Left renal pelvis (tissue), 4 donors: ENCODE results near the gene GMEB2. TPM values are rescaled to one million over a fixed set of nuclear protein-coding genes. Genes with fewer than 3 reads are reported as not detected.
"Not testable (repeated sequence)": the region's sequence is repeated elsewhere in the genome, so short reads cannot be mapped to it uniquely, and the experiment has no call there.

Source experiments
- DNase-seq, 4 donors: peaks; one replicate each; pipeline ENCODE4 v3.0.0-alpha.2; 2013; ENCODE audit warnings: low read depth in 4 of 4, low spot score in 3 of 4
- polyA plus RNA-seq, 4 donors: library from polyadenylated mRNA; unstranded; fragments of 120-200 nt; gene quantifications; one replicate each; pipeline ENCODE4 v1.2.1, GENCODE V29; 2013; ENCODE audit not compliant: insufficient read length in 4 of 4

The GMEB2 gene
- polyA plus RNA-seq, 4 donors: 8.9 to 13.8 (median 9.3) TPM

DNA sequence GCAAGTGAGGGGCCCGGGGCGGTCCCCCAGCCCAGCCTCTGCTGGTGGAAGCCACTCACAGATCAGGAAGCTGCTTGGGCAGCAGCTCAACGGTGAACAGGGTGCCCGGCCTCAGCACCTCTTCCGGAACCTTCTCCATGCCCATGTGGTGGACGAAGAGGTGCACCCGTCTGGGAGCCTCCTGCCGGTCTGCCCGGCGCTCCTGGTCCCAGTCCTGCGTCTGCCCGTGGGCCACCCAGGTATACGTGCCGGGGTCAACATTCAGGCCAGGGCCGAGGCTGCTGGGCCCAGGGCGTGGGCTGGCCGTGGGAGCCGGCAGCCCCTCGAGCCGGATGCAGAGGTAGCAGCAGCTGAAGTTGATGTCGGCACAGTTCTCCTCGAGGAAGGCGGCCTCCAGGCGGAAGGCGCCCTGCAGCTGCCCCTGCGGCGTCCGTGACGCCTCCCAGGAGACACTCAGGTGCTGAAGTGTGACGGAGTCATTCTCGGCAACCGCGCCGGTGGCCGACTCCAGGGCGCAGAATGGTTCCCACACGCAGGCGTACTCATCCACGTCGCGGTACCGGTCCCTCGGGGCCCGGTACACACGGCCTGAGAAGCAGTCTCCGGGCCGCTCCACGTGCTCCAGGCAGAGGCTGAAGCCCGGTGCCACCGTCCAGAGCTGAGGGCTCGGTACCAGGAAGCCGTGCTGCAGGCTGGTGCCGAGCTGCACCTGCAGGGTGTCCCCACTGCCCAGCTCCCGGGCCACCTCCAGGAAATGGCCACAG is 64.3 kb downstream of the GMEB2 start:
- DNase-seq: no peak

DNA sequence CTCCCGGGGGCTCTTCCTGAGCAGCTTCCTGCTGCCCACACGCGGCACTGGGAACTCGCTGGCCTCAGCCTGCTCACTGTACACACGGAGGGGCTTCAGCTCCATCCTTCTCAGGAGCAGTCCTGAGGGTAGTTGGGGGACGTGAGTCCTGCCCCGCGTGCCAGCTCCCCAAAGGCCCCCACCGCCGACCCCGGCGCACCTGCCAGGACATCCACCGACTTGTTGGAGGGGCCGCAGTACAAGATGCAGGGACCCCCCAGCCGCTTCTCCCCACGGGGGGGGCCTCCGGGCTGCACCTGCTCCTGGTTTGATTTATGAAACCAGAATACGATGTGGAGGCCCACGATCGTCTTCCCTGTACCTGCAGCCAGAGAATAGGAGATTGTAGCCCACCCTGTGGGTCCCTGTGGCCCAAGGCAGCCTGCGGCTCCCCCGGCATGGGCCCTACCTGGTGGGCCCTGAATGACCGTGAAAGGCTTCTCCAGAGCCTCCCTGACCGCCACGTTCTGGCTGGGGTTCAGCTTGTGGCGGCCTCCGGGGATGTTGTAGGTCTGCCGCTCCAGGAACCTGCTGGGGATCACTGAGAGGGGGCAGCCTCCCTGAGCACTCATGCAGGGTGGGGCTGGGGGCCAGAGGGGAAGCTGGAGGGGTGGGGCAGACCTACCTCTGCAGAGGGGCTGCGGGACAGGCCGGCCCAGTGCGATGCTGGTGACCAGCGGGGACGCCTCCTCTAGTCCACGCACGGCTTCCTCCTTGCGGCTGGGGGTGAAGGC is 65.1 kb downstream of the GMEB2 start:
- DNase-seq: no peak

DNA sequence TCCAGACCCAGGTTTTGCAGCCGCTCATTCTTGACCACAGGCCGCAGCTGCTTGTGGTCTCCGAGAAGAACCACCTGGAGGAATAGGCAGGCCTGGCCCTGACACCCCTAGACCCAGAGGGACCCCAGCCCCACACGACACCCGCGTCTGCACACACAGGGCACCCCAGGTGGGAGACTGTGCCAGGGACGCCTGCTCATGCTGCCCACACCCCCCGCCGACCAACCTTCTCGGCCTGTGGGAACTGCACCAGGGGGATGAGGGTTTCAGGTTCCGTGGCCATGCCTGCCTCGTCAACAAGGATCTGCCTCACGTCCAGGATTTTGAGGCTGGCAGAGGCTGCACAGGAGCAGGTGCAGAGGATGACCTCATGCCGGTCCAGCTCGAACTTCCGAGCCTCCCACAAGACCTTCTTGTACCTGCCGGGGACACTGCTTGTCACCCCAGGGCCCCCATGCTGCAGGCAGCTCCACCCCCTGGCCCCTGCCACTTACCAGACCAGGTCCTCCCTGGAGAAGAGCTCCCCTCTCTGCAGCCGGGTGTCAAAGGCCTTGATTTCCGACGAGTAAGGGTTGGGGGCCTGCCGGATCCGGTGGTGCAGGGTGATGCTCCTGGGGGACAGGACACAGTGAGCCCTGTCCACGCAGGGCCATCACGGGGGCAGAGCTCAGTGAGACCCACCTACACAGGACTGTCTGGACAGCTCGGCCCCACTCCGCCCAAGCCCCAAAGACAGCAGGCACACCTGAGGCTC is 65.9 kb downstream of the GMEB2 start:
- no peak for DNase-seq

DNA sequence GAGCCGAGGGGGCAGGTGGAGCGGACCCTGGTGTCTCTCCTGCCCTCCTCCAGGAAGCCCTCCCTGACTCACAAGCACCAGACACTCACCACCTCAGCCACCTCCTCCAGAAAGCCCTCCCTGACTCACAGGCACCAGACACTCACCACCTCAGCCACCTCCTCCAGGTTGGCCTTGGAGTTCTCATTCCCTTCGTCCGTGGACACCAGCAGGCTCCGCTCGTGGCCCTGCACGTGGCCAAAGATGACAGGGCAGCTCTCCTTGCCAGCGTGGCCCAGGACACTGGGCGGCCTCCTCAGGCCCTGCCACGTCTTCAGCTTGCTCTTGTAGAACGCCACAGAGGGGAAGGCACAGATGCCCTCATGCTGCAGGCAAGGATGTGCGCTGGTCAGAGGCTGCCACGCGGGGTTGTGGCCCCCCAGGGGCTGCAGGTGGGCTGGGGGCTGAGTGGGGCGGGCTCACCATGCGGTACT is 66.5 kb downstream of the GMEB2 start:
- DNase-seq: no peak

DNA sequence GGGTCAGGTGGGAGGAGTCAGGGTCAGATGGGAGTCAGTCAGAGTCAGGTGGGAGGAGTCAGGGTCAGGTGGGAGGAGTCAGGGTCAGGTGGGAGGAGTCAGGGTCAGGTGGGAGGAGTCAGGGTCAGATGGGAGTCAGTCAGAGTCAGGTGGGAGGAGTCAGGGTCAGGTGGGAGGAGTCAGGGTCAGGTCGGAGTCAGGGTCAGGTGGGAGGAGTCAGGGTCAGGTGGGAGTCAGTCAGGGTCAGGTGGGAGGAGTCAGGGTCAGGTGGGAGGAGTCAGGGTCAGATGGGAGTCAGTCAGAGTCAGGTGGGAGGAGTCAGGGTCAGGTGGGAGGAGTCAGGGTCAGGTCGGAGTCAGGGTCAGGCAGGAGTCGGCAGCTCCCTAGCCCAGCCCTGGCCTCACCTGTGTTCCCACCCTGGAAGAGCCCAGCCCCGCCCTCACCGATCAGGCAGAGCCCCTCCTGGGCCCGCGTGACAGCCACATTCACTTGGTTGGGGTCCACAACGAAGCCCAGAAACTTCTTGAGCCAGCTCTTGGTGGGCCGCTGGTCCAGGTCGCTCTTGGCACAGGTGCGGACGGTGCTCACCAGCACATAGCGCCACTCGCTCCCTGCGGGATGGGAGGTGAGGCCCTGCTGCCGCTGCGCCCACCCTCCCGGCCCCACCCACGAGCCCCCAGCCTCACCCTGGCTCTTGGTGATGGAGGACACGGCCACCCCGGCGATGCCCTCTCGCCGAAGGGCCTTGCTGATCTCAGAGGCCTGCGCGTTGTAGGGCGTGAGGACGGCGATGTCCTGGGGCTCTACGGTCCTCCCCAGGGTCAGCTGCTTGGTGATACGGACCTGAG is 67.2 kb downstream of the GMEB2 start:
- not testable (repeated sequence) for DNase-seq

DNA sequence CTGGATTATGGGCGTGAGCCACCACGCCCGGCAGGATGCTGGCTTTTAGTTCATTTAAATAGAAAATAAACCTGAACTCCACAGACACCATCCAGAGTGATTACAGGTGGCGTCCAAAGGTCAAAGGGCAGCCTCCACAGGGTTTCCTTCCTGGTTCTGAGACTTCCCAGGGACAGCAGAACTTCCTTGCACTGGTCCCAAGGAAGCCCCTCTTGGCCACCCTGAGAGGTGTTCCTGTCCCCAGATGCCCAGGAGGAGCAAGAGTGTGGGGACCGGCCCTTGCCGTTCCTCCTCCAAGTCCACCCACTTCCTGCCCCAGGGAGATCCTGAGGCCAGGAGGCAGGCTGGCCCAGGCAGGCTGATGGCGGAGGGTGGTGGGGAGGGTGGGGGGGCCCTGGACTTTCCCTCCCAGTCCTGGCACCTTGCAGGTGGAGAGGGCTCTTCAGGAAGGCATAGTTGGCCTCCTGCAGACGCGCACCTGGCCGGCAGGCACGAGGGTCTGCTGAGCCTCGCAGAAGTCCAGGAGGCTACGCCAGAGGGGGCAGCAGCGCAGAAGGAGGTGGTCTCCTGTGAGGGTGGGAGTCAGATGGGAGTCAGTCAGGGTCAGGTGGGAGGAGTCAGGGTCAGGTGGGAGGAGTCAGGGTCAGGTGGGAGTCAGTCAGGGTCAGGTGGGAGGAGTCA is 68.0 kb downstream of the GMEB2 start:
- DNase-seq: no peak

DNA sequence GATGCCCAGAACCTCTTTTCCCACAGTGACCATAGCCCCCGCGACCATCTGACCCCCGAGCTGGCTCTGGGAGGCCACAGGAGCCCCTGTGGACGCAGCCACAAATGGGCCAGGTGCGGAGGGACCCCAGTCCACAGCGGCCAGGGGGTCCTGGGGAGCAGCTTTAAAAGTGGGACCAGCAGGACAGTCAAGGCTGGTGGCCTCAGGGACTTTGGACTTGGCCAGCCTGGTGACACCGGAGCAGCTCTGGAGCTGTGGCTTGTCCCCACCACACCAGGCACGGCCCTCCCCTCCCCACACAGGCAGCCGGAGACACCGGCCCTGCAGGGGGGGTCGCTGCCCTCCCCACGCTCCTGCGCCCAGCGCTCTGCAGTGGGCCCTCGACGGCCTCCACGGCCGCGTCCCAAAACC is 69.4 kb downstream of the GMEB2 start:
- DNase-seq: no peak

DNA sequence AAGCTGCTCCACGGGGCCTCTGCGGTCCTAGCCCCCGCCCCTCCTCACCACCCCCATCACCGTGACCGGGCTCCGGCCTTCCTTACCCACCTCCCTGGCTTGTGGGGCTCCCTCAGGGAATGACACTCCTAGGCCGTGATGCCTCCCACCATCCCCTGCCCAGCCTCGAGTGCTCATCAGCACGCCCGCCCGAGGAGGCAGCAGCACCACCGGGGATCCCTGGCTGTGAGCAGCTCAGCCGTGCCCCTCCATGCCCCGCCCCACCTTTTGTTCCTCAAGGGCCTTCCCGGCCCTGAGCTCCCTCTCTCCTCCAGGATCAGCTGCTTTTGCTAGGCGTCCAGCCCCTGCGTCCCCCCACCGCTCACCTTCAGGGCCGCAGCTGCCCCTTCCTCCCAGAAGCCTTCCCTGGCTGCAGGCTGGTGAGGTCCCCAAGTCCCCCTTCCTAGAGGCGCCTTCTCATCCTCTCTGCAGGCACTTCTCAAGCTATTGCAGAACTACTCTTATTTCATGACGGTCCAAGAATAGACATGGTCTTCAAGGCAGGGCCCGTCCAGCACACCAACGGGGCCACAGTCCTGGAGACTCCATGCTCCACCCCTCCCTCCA is 69.9 kb downstream of the GMEB2 start:
- DNase-seq: no peak

DNA sequence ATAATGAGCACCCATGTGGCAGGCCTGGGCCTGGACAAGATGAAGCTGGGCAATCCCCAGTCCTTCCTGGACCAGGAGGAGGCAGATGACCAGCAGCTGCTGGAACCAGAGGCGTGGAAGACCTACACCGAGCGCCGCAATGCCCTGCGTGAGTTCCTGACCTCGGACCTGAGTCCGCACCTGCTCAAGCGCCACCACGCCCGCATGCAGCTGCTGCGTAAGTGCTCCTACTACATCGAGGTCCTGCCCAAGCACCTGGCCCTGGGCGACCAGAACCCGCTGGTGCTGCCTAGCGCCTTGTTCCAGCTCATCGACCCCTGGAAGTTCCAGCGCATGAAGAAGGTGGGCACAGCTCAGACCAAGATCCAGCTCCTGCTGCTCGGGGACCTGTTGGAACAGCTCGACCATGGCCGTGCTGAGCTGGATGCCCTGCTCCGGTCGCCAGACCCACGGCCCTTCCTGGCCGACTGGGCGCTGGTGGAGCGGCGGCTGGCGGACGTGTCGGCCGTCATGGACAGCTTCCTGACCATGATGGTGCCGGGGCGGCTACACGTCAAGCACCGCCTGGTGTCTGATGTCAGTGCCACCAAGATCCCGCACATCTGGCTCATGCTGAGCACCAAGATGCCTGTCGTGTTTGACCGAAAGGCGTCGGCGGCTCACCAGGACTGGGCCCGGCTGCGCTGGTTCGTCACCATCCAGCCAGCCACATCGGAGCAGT is 71.1 kb downstream of the GMEB2 start:
- DNase-seq: no peak

DNA sequence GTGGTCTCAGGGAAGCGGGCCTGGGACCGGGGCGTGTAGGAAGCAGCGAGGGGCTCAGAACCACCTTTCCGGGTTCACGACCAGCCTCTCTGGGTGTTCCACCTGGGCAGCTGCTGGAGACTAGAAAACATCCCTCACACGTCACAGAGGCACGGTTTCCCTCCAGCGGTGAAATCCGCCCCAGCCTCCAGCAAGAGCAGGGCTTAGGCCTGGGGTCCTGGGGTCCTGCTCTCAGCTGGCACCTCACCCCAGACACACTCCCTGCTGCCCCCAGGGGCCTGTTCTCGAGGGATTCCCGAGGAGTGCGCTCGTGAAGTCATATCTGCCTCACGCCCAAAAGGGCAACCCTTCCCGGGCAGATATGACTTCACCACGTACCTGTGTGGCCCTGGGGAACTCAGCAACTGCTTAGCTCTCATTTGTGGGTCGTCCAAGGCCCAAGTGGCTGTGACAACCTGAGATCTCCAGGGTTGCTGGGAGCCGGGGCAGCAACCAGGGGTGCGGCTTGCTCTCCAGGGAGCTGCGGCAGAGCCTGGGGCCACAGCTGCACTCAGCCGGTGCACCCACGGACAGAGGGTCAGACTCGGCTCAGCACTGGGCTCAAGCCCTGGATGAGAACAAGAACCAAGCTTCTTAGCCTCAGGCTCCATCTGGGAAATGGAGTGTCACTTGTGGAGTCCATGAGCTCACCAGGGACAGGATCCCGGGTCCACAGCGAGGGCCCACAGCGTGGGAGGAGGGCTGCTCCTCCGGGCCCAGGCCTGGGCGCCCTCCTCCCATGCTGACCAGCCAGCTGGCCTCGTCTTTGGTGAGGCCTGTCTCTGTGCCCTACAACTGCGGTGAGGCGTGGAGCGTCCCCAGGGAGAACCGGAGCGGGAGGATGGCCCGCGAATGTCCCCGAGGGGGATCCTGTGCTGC is 72.3 kb downstream of the GMEB2 start:
- no peak for DNase-seq

DNA sequence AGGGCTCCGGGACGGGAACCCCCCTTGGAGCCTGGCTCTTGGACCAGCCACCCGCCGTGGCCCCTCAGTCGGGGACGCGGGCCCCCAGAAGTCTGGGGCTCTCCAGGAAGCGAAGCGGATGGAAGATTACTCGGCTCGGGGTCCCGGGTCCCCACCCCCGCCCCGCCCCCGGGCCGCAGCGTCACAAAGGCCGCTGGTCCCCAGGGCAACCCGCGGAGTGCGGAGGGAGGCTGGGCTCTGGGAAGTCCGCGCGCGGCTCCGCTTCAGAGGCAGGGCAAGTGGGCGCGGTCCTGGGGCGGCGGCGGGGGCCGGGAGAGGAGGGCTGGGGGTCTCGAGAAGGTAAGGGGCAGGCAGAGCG is 73.0 kb downstream of the GMEB2 start, which contains the start of gene FNDC11:
FNDC11 (plus strand) TSS at position 227 of the 358 bp plus-strand sequence. CDS start 1,505 bp downstream, outside the sequence.
- DNase-seq: no peak

DNA sequence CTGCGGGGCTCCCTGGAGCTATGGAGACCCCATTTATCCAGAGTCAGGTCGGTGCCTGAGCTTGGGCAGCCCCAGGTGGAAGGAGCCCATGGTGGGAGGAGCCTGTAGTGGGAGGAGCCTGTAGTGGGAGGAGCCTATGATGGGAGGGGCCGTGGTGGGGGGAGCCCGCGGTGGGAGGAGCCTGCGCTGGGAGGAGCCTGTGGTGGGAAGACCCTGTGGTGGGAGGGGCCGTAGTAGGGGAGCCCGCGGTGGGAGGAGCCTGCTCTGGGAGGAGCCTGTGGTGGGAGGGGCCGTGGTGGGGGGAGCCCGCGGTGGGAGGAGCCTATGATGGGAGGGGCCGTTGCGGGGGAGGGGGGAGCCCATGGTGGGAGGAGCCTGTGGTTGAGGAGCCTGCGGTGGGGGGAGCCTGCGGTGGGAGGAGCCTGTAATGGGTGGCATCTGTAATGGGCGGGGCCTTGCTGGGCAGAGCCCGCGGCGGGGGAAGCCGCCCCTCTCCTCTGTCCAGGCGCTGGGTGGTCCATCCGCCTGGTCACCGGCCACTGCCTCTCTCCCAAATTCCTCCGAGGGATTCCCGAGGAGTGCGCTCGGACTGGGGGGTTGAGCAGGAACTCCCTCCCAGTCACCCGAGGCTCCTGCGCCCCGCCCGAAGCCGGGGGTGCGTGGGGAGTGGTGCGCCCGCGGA is 73.5 kb downstream of the GMEB2 start:
- peak in 1 of 4 donors; percentile 41 for DNase-seq

DNA sequence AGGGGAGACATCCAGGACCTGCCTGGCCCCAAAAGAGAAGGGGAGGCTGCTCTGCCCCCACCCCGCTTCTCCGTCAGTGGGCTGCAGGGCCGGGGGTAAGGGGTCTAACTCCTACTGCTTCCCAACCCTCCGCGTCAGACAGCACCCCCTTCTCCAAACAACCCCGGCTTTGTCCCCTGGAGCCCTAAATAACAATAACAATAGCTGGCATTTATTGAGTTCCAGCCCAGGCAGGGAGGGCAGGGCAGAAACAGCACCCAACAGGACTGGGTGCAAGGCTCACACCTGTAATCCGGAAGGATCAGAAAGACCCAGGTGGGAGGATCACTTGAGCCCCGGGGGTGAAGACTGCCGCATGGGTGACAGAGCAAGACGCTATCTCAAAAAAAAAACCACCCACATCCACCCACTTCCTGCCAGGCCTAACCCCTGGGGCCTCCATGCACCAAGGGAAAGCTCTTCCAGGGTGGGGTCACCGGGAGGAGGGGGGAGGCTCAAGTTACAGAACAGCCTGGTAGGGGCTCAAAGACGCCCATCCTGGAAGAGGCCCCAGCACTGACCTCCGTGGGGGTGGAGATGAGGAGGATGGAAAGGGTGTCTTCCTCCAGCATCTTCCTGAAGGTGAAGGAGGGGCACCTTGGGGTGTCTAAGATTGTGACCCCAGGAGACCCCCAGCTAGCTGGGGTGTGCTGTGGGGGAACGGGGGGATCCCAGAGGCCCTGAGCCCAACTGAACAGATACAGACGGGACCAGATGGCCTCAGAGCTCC is 74.2 kb downstream of the GMEB2 start:
- no peak for DNase-seq

DNA sequence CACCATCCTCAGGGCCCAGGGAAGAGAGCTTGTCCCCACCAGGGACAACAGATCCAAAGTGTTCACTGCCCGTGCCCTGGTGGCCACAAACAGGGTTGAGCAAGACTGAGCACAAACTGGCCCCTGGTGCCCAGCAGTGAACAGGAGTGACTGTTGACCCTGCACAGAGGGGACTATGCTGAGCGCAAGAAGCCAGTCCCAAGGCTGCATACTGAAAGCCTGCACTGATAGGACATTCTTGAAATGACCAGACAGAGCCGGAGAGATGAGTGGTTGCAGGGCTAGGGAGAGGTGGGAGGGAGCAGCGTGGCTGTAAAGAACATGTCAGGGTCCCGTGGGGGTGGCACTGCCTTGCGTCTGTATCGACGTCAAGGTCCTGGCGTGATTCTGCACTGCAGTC is 75.8 kb downstream of the GMEB2 start:
- no peak for DNase-seq

DNA sequence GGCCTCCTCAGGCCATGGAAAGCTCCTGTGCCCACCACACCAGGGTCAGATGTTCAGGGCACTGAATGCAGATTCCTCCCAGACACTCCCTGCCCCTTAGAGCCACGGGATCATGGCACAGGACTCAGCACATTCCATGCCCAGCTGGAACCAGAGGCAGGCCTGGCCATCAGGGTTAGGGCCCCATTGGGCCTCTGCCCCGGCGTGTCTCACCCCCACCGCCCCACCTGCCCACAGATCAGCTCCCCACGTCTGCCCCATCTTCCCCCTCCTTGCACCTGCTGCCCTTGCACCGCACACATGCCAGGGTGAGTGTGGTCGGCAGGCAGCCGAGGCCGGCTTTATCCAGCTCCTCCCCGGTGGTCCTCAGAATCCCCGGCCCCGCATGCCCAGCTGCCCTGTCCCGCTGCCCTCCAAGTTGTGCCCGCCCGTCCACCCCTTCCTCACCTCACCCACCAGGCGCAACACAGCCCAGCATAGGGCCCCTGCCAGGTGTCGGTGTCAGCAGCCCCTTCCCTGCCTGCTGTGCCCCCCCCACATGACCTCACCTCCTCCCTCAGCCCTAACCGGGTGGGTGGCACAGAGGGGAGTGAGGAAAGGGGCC is 77.1 kb downstream of the GMEB2 start:
- DNase-seq: no peak

DNA sequence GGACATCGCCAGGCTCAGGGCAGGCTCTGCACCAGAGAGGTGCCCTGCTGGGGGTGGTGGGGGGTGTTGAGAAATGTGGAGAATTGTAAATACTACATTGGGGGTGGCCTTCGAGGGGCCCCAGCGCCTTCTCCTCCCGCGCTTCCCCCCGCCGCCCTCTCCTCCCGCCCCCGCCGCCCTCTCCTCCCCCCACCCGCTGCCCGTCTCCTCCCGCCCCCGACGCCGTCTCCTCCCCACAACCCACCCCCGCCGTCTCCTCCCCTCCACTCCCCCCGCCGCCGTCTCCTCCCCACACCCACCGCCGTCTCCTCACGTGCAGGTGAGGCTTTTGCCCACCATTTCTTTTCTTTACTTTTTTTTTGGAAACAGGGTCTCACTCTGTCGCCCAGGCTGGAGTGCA is 77.9 kb downstream of the GMEB2 start:
- DNase-seq: no peak
